Calu3 (cell line): ENCODE measurements around the gene EPHA8. TPM values are rescaled to one million over a fixed set of nuclear protein-coding genes. Genes with fewer than 3 reads are reported as not detected.

Experiments
- BruUV-seq: library from RNA; stranded (reverse); fragments of 400-500 nt; replicated peaks from 2 replicates; lab custom pipeline; 2021; lab: Mats Ljungman, UMichigan
- CTCF ChIA-PET: fragments of 300-600 bp; sonication (Branson Sonifier 250); formaldehyde crosslinking; loops from one replicate; lab custom pipeline; 2022; ENCODE audit warnings: antibody characterized with exemption; lab: Charles Lee
- DNase-seq: peaks from one replicate; pipeline ENCODE4 v3.0.0; 2022
- H3K27ac Mint-ChIP-seq: one replicate; pipeline ENCODE4 v1.8.0; 2022; ENCODE audit warnings: mixed read lengths; ENCODE audit not compliant: unreplicated experiment
- H3K27me3 Mint-ChIP-seq: one replicate; pipeline ENCODE4 v1.8.0; 2022; ENCODE audit warnings: mixed read lengths; ENCODE audit not compliant: unreplicated experiment
- H3K36me3 Mint-ChIP-seq: one replicate; pipeline ENCODE4 v1.8.0; 2022; ENCODE audit warnings: mild to moderate bottlenecking, moderate library complexity, mixed read lengths; ENCODE audit not compliant: insufficient read depth, unreplicated experiment
- H3K4me1 Mint-ChIP-seq: one replicate; pipeline ENCODE4 v1.8.0; 2022; ENCODE audit warnings: mild to moderate bottlenecking, low read depth, mixed read lengths; ENCODE audit not compliant: unreplicated experiment
- H3K4me3 Mint-ChIP-seq: one replicate; pipeline ENCODE4 v1.8.0; 2022; ENCODE audit warnings: mild to moderate bottlenecking, low read depth, moderate library complexity, mixed read lengths; ENCODE audit not compliant: unreplicated experiment
- H3K9me3 Mint-ChIP-seq: one replicate; pipeline ENCODE4 v1.8.0; 2022; ENCODE audit warnings: low read depth, mixed read lengths; ENCODE audit not compliant: unreplicated experiment
- intact Hi-C: fragments of 100-400 bp; cut with micrococcal nuclease; formaldehyde crosslinking; loops from one replicate; pipeline ENCODE4 v1.10.0; 2022; ENCODE audit not compliant: unreplicated experiment
- total RNA-seq: library from RNA; stranded (reverse); gene quantifications from 2 replicates; pipeline ENCODE4 v1.2.3, GENCODE V29; 2022
- TF ChIP-seq, protein P1 (sequence below): fragments of 200-600 bp; IDR thresholded peaks from one replicate; pipeline ENCODE4 v1.8.0; 2022; ENCODE audit warnings: antibody characterized with exemption; ENCODE audit not compliant: unreplicated experiment

The EPHA8 gene
- total RNA-seq, 1 experiment from 2014 or later = not detected

GRCh38 chr1:22576150-22576544 lies 12.9 kb downstream of the EPHA8 start:
- Mint-ChIP-seq H3K4me3 (no peak overlapping the region), H3K27me3 (peaks cover 41% of the 10 kb centered on the region), H3K9me3 (peaks cover 6% of the 10 kb centered on the region), H3K36me3 (peaks cover 3% of the 10 kb centered on the region), H3K27ac (no peak overlapping the region), H3K4me1 (no peaks in the 10 kb centered on the region)
- BruUV-seq = no TSS peak
- intact Hi-C loops = no loop called here
- TF ChIP-seq, protein P1, sequence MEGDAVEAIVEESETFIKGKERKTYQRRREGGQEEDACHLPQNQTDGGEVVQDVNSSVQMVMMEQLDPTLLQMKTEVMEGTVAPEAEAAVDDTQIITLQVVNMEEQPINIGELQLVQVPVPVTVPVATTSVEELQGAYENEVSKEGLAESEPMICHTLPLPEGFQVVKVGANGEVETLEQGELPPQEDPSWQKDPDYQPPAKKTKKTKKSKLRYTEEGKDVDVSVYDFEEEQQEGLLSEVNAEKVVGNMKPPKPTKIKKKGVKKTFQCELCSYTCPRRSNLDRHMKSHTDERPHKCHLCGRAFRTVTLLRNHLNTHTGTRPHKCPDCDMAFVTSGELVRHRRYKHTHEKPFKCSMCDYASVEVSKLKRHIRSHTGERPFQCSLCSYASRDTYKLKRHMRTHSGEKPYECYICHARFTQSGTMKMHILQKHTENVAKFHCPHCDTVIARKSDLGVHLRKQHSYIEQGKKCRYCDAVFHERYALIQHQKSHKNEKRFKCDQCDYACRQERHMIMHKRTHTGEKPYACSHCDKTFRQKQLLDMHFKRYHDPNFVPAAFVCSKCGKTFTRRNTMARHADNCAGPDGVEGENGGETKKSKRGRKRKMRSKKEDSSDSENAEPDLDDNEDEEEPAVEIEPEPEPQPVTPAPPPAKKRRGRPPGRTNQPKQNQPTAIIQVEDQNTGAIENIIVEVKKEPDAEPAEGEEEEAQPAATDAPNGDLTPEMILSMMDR = no peak
- no peak for DNase-seq
- CTCF ChIA-PET = no interaction called here

DNA sequence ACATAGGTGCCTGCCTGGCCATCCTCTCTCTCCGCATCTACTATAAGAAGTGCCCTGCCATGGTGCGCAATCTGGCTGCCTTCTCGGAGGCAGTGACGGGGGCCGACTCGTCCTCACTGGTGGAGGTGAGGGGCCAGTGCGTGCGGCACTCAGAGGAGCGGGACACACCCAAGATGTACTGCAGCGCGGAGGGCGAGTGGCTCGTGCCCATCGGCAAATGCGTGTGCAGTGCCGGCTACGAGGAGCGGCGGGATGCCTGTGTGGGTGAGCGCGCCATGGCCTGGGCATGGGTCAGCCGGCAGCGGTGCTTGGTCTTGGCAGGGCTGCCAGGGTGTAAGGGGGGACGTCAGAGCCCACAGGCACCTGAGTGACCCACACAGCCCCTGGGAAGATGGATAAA lies 13.3 kb downstream of the EPHA8 start:
- H3K27me3 Mint-ChIP-seq = peaks cover 41% of the 10 kb centered on the region
- no peak overlapping the region for H3K4me3 Mint-ChIP-seq
- BruUV-seq = no TSS peak
- CTCF ChIA-PET = no interaction called here
- H3K36me3 Mint-ChIP-seq = peaks cover 3% of the 10 kb centered on the region
- TF ChIP-seq, protein P1 = no peak
- no peak overlapping the region for H3K27ac Mint-ChIP-seq
- H3K4me1 Mint-ChIP-seq = no peaks in the 10 kb centered on the region
- H3K9me3 Mint-ChIP-seq = peaks cover 6% of the 10 kb centered on the region
- no peak for DNase-seq
- intact Hi-C loops = no loop called here

GRCh38 chr1:22578732-22579361 lies 15.6 kb downstream of the EPHA8 start:
- BruUV-seq = no TSS peak
- Mint-ChIP-seq H3K4me3 (no peak overlapping the region), H3K4me1 (no peaks in the 10 kb centered on the region), H3K27ac (no peak overlapping the region), H3K27me3 (peaks cover 35% of the 10 kb centered on the region), H3K9me3 (peaks cover 6% of the 10 kb centered on the region), H3K36me3 (peaks cover 3% of the 10 kb centered on the region)
- no peak for DNase-seq
- CTCF ChIA-PET = no interaction called here
- intact Hi-C loops = no loop called here
- TF ChIP-seq, protein P1 = no peak

- TF ChIP-seq, protein P1 = no peak
- no peak overlapping the region for H3K4me3 Mint-ChIP-seq
- H3K27me3 Mint-ChIP-seq = peaks cover 35% of the 10 kb centered on the region
- intact Hi-C loops = no loop called here
- BruUV-seq = no TSS peak
- peaks cover 3% of the 10 kb centered on the region for H3K36me3 Mint-ChIP-seq
- no peaks in the 10 kb centered on the region for H3K4me1 Mint-ChIP-seq
- CTCF ChIA-PET = no interaction called here
- DNase-seq = no peak
- peaks cover 6% of the 10 kb centered on the region for H3K9me3 Mint-ChIP-seq
- H3K27ac Mint-ChIP-seq = no peak overlapping the region
Measured at GRCh38 chr1:22579541-22580155, 16.4 kb downstream of the EPHA8 start.
